Measurements from ENCODE around the gene EYS.
"Not testable (repeated sequence)": the region's sequence is repeated elsewhere in the genome, so short reads cannot be mapped to it uniquely, and the experiment has no call there.

Gene EYS

GRCh38 chr6:63817492-63818050, 1889.5 kb downstream of the EYS start:
- DNase-seq (ENCODE audit: low spot score): no peak

DNA sequence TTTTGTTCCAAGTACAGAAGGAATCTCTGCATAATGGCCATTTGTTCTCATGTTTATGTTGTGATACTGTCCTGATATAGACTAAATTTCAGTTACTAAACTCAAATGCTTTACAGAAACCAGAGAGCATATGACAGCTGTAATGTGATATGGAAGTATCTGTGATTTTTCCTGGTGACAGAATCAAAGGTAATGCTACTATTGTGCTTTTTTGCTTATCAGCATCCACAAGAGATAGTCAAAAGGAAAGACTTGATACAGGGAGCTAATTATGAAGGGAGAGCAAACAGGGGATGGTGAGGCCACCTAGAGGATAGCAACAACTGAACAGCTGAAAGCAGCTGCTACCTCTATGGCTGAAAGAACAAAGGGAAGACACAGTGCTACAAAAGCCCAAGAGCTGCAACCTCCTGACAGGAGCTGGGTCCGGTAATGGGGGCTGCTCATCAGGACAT, 1890.0 kb downstream of the EYS start:
- DNase-seq (ENCODE audit: low spot score): no peak

GRCh38 chr6:63816401-63816981, 1890.5 kb downstream of the EYS start:
- no peak for DNase-seq (ENCODE audit: low spot score)

DNA sequence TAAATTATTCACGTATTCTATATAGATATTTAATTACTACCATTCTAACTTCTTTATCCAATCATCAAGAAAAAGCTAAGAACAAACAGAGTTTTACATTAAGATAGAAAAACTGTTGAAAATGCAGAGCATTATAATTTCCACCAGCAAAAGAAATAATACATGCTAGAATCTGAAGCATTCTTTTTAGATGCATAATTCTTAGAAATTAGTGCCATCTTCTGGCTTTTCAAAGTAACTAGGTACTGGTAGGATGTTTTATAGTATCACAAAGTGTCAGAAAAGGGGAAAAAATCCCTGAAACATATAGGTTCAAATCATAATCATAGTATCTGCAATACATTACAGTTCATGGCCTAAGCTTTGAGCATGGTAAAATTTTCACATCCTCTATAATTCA, 1892.6 kb downstream of the EYS start:
- DNase-seq (ENCODE audit: low spot score): no peak

DNA sequence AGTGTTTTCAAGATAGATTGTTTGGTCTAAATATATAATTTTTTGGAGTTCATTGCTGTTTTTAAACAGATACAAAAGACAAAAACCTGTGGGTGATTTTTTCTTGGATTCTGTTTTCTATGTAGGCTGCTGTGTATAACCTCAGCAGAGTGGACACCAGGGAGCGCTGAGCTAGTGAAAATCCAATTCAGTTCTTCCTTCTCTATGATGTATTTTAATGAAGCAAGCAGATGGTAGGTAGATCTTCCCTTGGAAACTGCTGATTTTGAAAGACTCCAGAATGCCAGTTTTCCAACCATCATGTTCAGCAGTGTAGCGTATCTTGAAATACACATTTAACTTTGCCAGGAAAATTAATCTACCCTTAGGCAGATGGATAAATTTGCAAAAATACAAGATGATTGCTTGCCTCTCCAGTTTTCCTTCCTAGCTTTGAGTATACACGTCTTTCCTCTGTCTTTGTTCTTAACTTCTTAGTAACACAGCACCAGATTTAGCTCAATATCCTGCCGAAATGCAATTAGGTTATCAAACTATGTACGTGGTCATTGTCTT, 1893.4 kb downstream of the EYS start:
- no peak for DNase-seq (ENCODE audit: low spot score)

GRCh38 chr6:63808576-63808975, 1898.5 kb downstream of the EYS start:
- DNase-seq (ENCODE audit: low spot score): no peak

DNA sequence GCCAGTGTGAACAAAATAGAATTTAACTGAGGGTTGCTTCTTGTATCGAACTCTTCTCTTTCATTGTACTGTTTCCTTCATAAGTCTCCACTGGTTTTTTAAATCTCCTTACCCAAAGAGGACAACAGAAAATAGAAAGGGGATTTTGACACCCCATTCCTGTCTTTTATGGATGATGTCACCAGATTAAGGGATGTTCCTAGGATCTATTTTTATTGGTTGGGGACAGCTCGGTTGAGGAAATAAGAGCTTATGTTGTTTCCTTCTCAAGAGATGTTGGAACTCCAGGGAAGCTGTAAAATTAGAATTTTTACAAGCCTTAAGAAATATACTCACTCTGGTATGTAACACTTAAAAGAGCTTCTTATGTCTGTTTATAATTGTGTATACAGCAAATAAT, 1900.0 kb downstream of the EYS start:
- no peak for DNase-seq (ENCODE audit: low spot score)

- no peak for DNase-seq (ENCODE audit: low spot score)
Observed at GRCh38 chr6:63806573-63806913, 1900.5 kb downstream of the EYS start.

GRCh38 chr6:63805808-63806572, 1901.0 kb downstream of the EYS start:
- DNase-seq (ENCODE audit: low spot score): no peak

DNA sequence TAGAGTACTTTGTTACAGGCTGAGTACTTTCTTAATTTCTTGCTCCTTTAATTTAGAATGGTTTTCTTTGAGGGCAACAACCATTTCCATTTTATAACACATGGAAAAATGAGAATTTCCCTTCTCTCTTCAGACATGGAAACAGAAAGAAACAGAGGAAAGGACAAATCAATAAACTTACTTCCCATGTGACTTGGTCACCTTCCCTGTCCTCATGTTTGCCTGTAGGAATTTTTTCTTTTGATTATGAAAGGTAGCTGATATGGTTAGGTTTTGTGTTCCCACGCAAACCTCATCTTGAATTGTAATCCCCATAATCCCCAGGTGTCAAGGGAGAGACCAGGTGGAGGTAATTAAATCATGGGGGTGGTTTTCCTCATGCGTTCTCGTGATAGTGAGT, 1901.7 kb downstream of the EYS start:
- DNase-seq (ENCODE audit: low spot score): no peak

DNA sequence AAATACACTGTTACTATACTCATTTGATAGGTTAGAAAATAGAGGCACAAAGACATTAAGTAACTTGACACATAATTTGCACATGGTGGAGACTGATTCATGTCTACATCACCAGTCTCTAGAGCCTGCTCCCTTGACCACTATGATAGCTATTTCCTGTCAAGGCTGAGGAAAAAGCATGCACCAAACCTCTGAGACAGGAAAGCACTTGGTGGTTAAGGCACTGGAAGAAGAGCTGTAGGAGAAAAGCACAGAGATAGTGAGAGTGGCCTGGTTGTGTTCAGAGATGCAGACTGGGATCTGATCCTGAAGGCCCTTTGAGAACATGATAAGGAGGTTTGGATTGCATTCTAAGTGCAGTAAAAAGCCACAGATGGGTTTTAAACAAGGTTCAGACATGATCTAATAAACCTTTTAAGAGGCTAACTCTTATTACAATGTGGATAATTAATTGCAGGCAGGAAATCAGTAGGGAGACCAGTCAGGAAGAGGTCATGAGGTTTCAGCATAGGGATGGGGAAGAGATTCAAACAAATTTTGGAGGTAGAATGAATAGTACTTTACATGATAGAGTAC, 1902.6 kb downstream of the EYS start:
- no peak for DNase-seq (ENCODE audit: low spot score)

GRCh38 chr6:63803371-63803770, 1903.7 kb downstream of the EYS start:
- DNase-seq (ENCODE audit: low spot score): no peak

DNA sequence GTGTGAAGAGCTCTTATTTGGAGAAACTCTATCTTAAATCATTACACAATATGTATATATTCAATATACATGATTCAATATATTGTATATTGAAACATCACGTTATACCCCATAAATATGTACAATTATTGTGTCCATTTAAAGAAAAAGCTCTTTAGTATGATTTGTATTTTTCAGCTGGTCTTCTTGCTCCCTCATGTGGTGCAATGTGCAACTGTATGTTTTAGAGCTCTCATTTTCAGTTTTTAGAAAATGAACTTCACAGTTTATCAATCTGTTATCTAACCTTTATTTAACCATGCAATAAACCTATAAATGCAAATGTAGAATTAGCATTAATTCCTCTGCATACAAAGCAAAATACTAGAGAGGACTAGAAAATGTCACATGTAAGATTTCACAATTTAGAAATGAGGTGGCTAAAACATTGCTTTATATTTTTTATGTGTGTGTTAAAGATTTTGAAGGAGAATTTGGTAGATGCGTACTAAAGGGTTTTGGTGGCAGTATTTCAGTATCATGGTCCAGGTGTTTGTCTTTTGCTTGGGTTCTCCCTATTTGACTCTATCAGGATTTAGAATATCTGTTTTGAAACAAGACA, 1904.3 kb downstream of the EYS start:
- no peak for DNase-seq (ENCODE audit: low spot score)

DNA sequence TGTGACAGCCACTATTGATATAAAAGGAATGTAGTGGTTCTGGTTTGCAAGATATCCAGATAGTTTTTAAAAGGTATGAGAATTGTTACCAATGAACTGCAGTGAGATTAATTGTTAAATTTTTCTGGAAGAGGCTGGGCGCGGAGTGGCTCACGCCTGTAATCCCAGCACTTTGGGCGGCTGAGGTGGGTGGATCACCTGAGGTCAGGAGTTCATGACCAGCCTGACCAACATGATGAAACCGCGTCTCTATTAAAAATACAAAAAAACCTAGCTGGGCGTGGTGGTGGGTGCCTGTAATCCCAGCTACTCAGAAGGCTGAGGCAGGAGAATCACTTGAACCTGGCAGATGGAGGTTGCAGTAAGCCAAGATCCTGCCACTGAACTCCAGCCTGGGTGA, 1906.6 kb downstream of the EYS start:
- not testable (repeated sequence) for DNase-seq (ENCODE audit: low spot score)

DNA sequence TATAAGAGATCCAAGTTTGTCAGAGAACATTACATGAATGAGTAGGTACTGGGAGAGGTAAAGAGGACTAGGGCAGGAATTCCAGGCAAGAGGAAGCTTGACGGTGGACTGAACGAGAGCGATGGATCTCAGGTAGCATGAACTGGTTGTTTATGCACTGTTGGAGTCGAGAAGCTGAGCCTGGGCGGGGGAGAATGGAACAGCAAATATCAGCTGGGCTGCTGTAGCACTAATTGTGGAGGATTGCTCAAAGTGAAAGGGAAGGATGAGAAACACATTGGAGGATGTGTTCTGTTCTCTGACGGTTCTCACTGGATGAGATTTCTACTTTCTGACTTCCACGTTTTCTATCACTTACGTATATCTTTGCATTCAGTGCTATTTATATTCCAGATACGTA, 1907.2 kb downstream of the EYS start:
- no peak for DNase-seq (ENCODE audit: low spot score)

DNA sequence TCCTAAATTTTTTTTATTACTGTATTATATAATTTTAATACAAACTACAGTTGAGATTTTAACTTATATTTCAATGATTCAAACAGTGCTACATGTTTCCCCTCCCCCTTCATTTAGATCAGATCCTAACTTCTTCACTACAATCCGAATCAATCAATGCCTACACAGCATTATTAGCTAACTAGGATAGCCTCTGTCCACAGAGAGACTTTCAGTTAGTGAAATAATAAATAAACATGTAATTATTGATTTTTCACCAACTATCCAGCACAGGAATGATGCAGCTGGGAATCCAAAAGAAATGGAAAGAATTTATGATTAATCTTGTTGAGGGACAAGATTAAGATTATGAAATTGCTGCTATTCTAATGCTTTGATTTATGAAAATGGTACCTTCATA, 1907.7 kb downstream of the EYS start:
- DNase-seq (ENCODE audit: low spot score): no peak

DNA sequence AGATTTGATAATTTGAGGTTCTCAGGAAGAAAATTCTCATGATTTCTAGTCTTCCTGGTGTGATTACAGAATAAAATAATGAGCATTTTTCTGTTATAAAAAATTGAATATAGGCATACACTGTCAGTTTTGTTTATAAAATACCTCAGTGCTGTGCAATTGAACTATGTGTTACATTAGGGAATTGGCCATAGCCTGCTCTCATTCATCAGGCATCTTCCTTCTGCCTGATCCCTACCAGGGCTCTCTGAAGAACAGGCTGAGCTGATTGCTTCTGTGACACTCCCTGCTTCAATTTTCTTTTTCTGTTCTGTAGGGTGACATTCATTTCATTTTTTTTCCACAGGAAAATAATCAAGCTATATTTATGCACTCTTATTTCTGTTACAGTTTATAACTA, 1908.6 kb downstream of the EYS start:
- DNase-seq (ENCODE audit: low spot score): no peak

DNA sequence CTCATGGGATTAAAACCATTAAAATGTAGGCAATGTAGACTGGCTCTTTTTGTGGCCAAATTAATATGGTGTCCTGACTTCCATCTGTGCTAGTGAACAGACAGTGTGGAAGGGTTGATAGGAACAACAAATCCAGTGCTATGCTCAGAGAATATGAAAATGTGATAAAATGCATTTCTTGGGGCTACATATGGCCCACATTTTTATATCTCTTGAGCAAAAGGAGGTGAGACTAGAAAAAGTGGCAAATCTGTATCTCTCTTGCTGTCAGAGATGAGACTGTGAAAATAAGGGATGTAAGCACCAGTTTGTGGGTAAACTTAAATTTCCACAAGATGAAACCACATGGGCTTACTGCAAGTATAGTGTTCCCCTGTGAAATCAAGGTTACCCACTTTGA, 1909.3 kb downstream of the EYS start:
- DNase-seq (ENCODE audit: low spot score): no peak

DNA sequence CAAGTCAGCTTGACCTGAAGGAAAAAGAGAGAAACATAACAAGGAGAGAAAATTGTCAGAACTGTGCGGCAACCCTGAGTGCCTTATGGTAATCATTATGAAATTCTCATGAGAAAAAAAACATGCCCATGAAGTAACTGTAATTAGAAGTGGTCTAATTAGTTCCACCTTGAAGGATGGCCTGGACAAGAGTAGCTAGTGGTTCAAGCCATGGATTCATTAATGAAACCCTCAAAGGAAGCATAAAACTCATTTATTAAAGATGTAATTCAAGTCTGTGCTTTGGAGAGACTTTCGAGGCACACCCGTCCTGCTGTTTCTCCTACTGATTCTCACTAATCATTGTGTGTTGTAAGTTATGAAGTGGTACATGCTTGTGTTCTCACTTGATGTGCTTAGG, 1911.2 kb downstream of the EYS start:
- DNase-seq (ENCODE audit: low spot score): no peak

- no peak for DNase-seq (ENCODE audit: low spot score)
Observed at GRCh38 chr6:63795006-63795405, 1912.0 kb downstream of the EYS start.

DNA sequence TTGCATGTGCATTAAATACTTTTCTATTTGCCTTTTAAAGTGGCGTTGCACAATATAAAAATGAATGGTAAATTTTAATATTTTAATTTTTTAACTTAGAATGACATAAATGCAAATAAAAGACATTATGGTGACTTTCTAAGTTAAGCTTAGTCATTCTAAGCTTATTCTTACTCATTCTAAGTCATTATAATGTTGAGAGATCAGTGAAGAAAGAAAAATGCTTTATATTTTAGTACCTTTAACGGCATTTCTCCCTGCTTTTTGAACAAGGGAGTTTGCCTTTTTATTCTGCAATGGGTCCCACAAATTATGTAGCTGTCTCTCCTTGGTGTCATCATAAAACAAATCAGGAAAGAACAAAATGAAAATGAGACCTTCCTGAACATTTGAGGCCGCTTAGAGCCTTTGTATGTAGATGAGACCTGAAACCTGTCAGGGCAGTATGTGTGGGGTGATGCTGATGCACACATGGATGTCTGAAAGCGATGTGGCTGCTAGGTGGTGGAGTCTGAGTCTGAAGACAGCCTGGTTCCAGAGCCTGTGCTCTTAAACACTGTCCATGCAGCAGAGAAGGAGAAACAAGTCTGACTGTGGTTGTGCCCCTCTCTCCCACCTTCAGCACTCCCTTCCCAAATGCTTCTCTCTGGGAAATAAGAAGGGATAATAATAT, 1913.4 kb downstream of the EYS start:
- no peak for DNase-seq (ENCODE audit: low spot score)

Data from putamen (tissue), 1 donor.